IMR-90 (cell line): ENCODE data around the gene LAMTOR4. TPM values are rescaled to one million over a fixed set of nuclear protein-coding genes. Genes with fewer than 3 reads are reported as not detected.
"Not testable (repeated sequence)": the region's sequence is repeated elsewhere in the genome, so short reads cannot be mapped to it uniquely, and the experiment has no call there.

ENCODE experiments used
- ATAC-seq: fragments of 200-7000 bp; cut with Tn5 transposase; 2 replicates; pipeline ENCODE4 v1.9.1; 2020; ENCODE audit warnings: low read depth, mild to moderate bottlenecking, moderate library complexity
- BruUV-seq: library from RNA; stranded (reverse); fragments of 400-500 nt; replicated peaks from 2 replicates; lab custom pipeline; 2021; lab: Mats Ljungman, UMichigan
- CTCF ChIA-PET: fragments of 300-600 bp; formaldehyde crosslinking; extraction: SDS; loops from one replicate; lab custom pipeline; 2021; ENCODE audit warnings: antibody characterized with exemption; lab: Yijun Ruan, JAX
- POLR2A ChIA-PET: fragments of 300-600 bp; sonication (Branson Sonifier 250); formaldehyde crosslinking; loops from one replicate; lab custom pipeline; 2022; ENCODE audit warnings: antibody characterized with exemption; ENCODE audit not compliant: unreplicated experiment; lab: Charles Lee
- DNase-seq: peaks from one replicate; pipeline ENCODE4 v3.0.0; 2013
- H2AFZ ChIP-seq: replicated peaks from 2 replicates; pipeline ENCODE3; 2013; ENCODE audit warnings: low read length, mild to moderate bottlenecking; ENCODE audit not compliant: poor library complexity
- H2AK5ac ChIP-seq: 2 replicates; pipeline ENCODE4 v1.6.1; 2013; ENCODE audit warnings: low read depth, low read length, inconsistent platforms
- H2AK9ac ChIP-seq: replicated peaks from 2 replicates; pipeline ENCODE3; 2013; ENCODE audit warnings: mild to moderate bottlenecking, low read depth, low read length, moderate library complexity; ENCODE audit not compliant: poor library complexity
- H2BK120ac ChIP-seq: 2 replicates; pipeline ENCODE4 v1.6.1; 2013; ENCODE audit warnings: low read depth, low read length, inconsistent platforms
- H2BK15ac ChIP-seq: 3 replicates; pipeline ENCODE4 v1.6.1; 2013; ENCODE audit warnings: low read depth, low read length, inconsistent platforms
- H2BK20ac ChIP-seq: 2 replicates; pipeline ENCODE4 v1.6.1; 2013; ENCODE audit warnings: low read depth, mild to moderate bottlenecking, inconsistent platforms, low read length, moderate library complexity
- H2BK5ac ChIP-seq: 2 replicates; pipeline ENCODE4 v1.6.1; 2013; ENCODE audit warnings: mild to moderate bottlenecking, low read depth, low read length, inconsistent platforms; ENCODE audit not compliant: poor library complexity, severe bottlenecking
- H3K14ac ChIP-seq: replicated peaks from 2 replicates; pipeline ENCODE4 v1.6.1; 2013; ENCODE audit warnings: low read depth, low read length, inconsistent platforms
- H3K18ac ChIP-seq: 2 replicates; pipeline ENCODE4 v1.6.1; 2013; ENCODE audit warnings: low read depth, low read length, control low read depth
- H3K23ac ChIP-seq: 2 replicates; pipeline ENCODE4 v1.6.1; 2013; ENCODE audit warnings: low read depth, low read length, inconsistent platforms
- H3K27ac ChIP-seq: 2 replicates; pipeline ENCODE4 v1.5.1; 2013; ENCODE audit warnings: mild to moderate bottlenecking, control low read depth, low read length; ENCODE audit not compliant: insufficient read depth
- H3K27me3 ChIP-seq: 2 replicates; pipeline ENCODE4 v1.6.1; 2013; ENCODE audit warnings: low read length; ENCODE audit not compliant: control insufficient read depth, insufficient read depth
- H3K36me3 ChIP-seq: 2 replicates; pipeline ENCODE4 v1.6.1; 2013; ENCODE audit warnings: low read length, mixed read lengths; ENCODE audit not compliant: control insufficient read depth, insufficient read depth
- H3K4ac ChIP-seq: 2 replicates; pipeline ENCODE4 v1.6.1; 2013; ENCODE audit warnings: low read depth, low read length, inconsistent platforms
- H3K4me1 ChIP-seq: 2 replicates; pipeline ENCODE4 v1.6.1; 2013; ENCODE audit warnings: low read length, mixed read lengths; ENCODE audit not compliant: control insufficient read depth, insufficient read depth
- H3K4me2 ChIP-seq: 2 replicates; pipeline ENCODE4 v1.6.1; 2013; ENCODE audit warnings: low read depth, mild to moderate bottlenecking, control low read depth, low read length, moderate library complexity
- H3K4me3 ChIP-seq: 2 replicates; pipeline ENCODE4 v1.5.1; 2013; ENCODE audit warnings: low read depth, mild to moderate bottlenecking, control low read depth, low read length, moderate library complexity; ENCODE audit not compliant: insufficient read depth
- H3K56ac ChIP-seq: 2 replicates; pipeline ENCODE4 v1.6.1; 2013; ENCODE audit warnings: low read length, inconsistent platforms; ENCODE audit not compliant: insufficient read depth; ENCODE audit errors: extremely low read depth
- H3K79me1 ChIP-seq, 2 experiments: 2 replicates each; pipeline ENCODE4 v1.6.1; 2013; ENCODE audit warnings: low read length in 2 of 2, inconsistent platforms in 1 of 2, low read depth in 1 of 2
- H3K9ac ChIP-seq: 2 replicates; pipeline ENCODE4 v1.6.1; 2013; ENCODE audit warnings: low read depth, low read length, control low read depth
- H3K9me1 ChIP-seq: 2 replicates; pipeline ENCODE4 v1.6.1; 2013; ENCODE audit warnings: low read length, inconsistent platforms; ENCODE audit not compliant: insufficient read depth
- H3K9me3 ChIP-seq: 2 replicates; pipeline ENCODE4 v1.6.1; 2013; ENCODE audit warnings: low read length; ENCODE audit not compliant: control insufficient read depth, insufficient read depth
- H4K20me1 ChIP-seq: 2 replicates; pipeline ENCODE4 v1.6.1; 2013; ENCODE audit warnings: low read length, inconsistent platforms; ENCODE audit not compliant: insufficient read depth
- H4K5ac ChIP-seq: 2 replicates; pipeline ENCODE4 v1.6.1; 2013; ENCODE audit warnings: mild to moderate bottlenecking, low read depth, low read length, control low read depth
- H4K8ac ChIP-seq, 2 experiments: 2 replicates each; pipeline ENCODE4 v1.6.1; 2013; ENCODE audit warnings: low read depth in 2 of 2, low read length in 2 of 2, control low read depth in 1 of 2, inconsistent platforms in 1 of 2
- H4K91ac ChIP-seq: 2 replicates; pipeline ENCODE4 v1.6.1; 2013; ENCODE audit warnings: low read depth, low read length, inconsistent platforms; ENCODE audit not compliant: insufficient read depth
- CEBPB ChIP-seq: IDR thresholded peaks from 2 replicates; pipeline ENCODE4 v1.6.1; 2012; ENCODE audit warnings: low read depth, low read length, improper control_type of control experiment
- MAZ ChIP-seq: IDR thresholded peaks from 2 replicates; pipeline ENCODE4 v1.6.1; 2012; ENCODE audit warnings: low read depth, mild to moderate bottlenecking, low read length, improper control_type of control experiment, moderate library complexity, borderline replicate concordance
- MXI1 ChIP-seq: IDR thresholded peaks from 2 replicates; pipeline ENCODE4 v1.6.1; 2012; ENCODE audit warnings: low read depth, mild to moderate bottlenecking, low read length, moderate library complexity, borderline replicate concordance
- WGBS, 2 experiments: methylation state at CpG; one replicate each; pipeline versions ENCODE4 v1.1.5 to v1.1.7; 2013; ENCODE audit warnings: missing lambda C conversion rate in 2 of 2; ENCODE audit not compliant: insufficient read length in 1 of 2; ENCODE audit errors: extremely low coverage in 2 of 2; 5-methylcytosine and 5-hydroxymethylcytosine counted together
- dilution Hi-C: fragments of 300-500 bp; cut with HindIII; formaldehyde crosslinking; loops from one replicate; pipeline ENCODE4 v1.14.3; 2018; ENCODE audit warnings: low sequenced_read_pairs; ENCODE audit not compliant: unreplicated experiment
- in situ Hi-C: fragments of 300-500 bp; cut with MboI; formaldehyde crosslinking; loops from 3 replicates; pipeline ENCODE4 v1.14.3; 2019; ENCODE audit warnings: low sequenced_read_pairs, inconsistent platforms, mixed read lengths
- intact Hi-C: fragments of 100-400 bp; cut with micrococcal nuclease; formaldehyde crosslinking; loops from 2 replicates; pipeline ENCODE4 v1.10.0; 2022
- polyA plus RNA-seq, 3 experiments: library from polyadenylated mRNA; depleted of rRNA; stranded (reverse); fragments of >200 nt; gene quantifications; 2 replicates each; pipeline ENCODE4 v1.2.3, GENCODE V29; 2012; ENCODE audit warnings: low replicate concordance in 1 of 3
- total RNA-seq: library from RNA; depleted of rRNA; stranded (reverse); fragments of >200 nt; gene quantifications from 2 replicates; pipeline ENCODE4 v1.2.3, GENCODE V29; 2012

The LAMTOR4 gene
- total and polyA plus RNA-seq, 2 of the 4 experiments (the other 2 are of a cell fraction), result 134 to 268 TPM

DNA sequence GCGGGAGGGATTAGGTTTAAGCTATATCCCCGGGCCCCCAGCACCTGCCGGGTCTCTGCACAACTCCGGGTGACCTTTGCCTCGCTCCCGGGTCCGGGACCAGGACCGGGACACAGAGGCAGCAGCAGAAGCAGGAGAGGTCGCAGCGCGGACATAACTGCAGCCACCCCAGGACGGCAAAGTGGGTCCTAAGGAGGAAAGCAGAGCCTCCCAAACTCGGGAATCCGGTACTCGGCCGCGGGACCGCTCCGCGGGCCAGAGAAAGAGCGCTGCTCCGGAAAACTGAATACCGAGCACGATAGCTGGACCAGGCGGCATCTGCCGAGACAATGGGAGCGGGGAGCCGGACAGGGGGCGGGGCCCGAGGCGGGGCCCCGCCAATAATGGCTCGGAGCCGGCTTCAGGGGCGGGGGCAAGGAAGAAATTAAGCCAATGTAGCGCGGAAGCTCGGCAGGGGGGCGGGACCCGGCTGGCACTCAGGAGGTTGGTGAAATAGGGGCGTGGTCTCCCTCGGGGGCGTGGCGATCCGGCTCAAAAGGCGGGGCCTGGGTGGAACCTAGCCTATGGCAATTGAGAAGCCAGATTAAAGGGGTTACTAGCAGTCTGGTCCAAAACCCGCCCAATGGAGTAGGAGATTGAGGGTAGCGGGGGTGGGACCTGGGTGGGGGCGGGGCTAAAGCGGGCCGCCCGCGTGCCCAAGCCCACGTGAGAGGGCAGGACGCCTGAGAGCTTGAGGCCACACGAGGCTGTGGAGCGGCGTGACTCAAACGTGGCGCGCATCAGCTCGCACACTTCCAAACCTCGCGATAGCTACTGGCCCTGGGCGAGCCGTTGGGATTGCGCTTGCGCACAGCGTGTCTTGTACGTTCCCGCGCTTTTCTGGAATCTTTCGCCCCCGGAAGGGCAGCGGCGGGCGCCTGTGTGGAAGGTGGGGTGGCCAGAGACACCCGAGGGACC, 28.6 kb downstream of the LAMTOR4 start, which contains the start of the genes GPC2 and STAG3 (continued):
- TF ChIP-seq CEBPB (peak; percentile 7; the same call in 1 of the 2 replicates), MAZ (no peak), MXI1 (peak; percentile 84)

DNA sequence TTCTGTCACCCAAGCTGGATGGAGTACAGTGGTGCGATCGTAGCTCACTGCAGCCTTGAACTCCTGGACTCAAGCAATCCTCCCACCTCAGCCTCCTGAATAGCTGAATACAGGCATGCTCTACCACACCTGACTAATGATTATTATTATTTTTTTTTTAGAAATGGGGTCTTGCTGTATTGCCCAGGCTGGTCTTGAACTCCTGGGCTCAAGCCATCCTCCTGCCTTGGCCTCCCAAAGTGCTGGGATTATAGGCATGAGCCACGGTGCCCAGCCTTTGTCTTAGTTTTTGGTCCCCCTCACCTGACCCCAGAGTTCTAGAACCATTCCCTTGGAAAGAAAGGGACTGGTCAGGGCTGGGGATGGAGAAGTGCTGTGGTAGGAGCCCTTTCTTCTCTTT, 31.4 kb downstream of the LAMTOR4 start:
- Histone ChIP-seq H2AFZ (peak overlapping the region; percentile 61), H3K79me1 (peaks cover 13 to 16% of the 10 kb centered on the region in 2 experiments; a peak in 3 of 4 replicates)
- H3K4me2 ChIP-seq, in situ Hi-C loops, H3K9me1 ChIP-seq, H4K91ac ChIP-seq, H2AK9ac ChIP-seq, H3K4me3 ChIP-seq, ATAC-seq, H2BK120ac ChIP-seq, H3K9me3 ChIP-seq, POLR2A ChIA-PET, H2AK5ac ChIP-seq, CTCF ChIA-PET, H3K9ac ChIP-seq, intact Hi-C loops, H2BK20ac ChIP-seq, H3K27ac ChIP-seq, H4K5ac ChIP-seq, H3K36me3 ChIP-seq, H2BK15ac ChIP-seq, H3K4me1 ChIP-seq, H3K18ac ChIP-seq, BruUV-seq, H4K20me1 ChIP-seq, H3K14ac ChIP-seq, dilution Hi-C loops, H4K8ac ChIP-seq, H3K23ac ChIP-seq, H3K27me3 ChIP-seq, DNase-seq, H3K4ac ChIP-seq, H3K56ac ChIP-seq, H2BK5ac ChIP-seq: not testable (repeated sequence)
- no CpG with 5 or more reads among the region's 3 CpGs for WGBS, 2 experiments

DNA sequence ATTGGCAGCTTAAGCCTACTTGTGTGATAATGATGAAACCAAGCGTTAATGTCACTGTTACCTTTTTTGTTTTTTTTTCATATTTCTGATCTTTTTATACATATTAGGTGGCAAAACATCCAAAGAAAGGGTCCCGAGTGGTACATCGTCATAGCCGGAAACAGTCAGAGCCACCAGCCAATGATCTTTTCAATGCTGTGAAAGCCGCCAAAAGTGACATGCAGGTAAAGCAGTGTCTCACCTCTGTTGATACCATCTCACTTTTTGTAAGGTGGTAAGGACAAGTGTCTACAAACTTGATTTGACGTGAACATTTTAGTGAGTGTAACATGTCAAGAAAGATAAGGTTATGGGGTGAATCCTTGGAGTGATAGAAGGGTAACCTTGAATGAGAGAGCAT, 33.9 kb downstream of the LAMTOR4 start:
- H3K18ac ChIP-seq, H3K27ac ChIP-seq, H2AK5ac ChIP-seq, H3K9me3 ChIP-seq, H3K4me2 ChIP-seq, H2BK120ac ChIP-seq, H3K56ac ChIP-seq, in situ Hi-C loops, H3K79me1 ChIP-seq, H2AFZ ChIP-seq, H3K4me1 ChIP-seq, H3K9ac ChIP-seq, H3K27me3 ChIP-seq, H2AK9ac ChIP-seq, H4K91ac ChIP-seq, H2BK5ac ChIP-seq, intact Hi-C loops, ATAC-seq, H3K23ac ChIP-seq, dilution Hi-C loops, BruUV-seq, H3K4me3 ChIP-seq, DNase-seq, H4K8ac ChIP-seq, H3K36me3 ChIP-seq, POLR2A ChIA-PET, H4K5ac ChIP-seq, H4K20me1 ChIP-seq, H2BK15ac ChIP-seq, H3K14ac ChIP-seq, H3K9me1 ChIP-seq, H2BK20ac ChIP-seq, H3K4ac ChIP-seq: not testable (repeated sequence)
- CTCF ChIA-PET, result interaction anchor here (1.2 kb wide), 1 partner anchor 8 kb away, joined by 6 read pairs; no protein-coding TSS in a partner anchor
- no CpG with 5 or more reads among the region's 6 CpGs for WGBS, 2 experiments
